Hepatocyte (in vitro differentiated cells): ENCODE data around the gene RAB11FIP3. TPM values are rescaled to one million over a fixed set of nuclear protein-coding genes. Genes with fewer than 3 reads are reported as not detected.

Experiments used
- DNase-seq: peaks from one replicate; pipeline ENCODE4 v3.0.0-alpha.2; 2016; ENCODE audit warnings: low spot score
- H2AFZ ChIP-seq: fragments of 200-600 bp; sonication (generic); 2 replicates; pipeline ENCODE4 v1.6.0; 2016; ENCODE audit warnings: antibody characterized with exemption, mild to moderate bottlenecking
- H3K27ac ChIP-seq: fragments of 200-600 bp; sonication (generic); 2 replicates; pipeline ENCODE4 v1.5.1; 2016; ENCODE audit warnings: mild to moderate bottlenecking
- H3K27me3 ChIP-seq: fragments of 200-600 bp; sonication (generic); 2 replicates; pipeline ENCODE4 v1.6.1; 2016
- H3K36me3 ChIP-seq: fragments of 200-600 bp; sonication (generic); replicated peaks from 2 replicates; pipeline ENCODE4 v1.5.1; 2016; ENCODE audit warnings: low read depth; ENCODE audit not compliant: insufficient read depth
- H3K4me1 ChIP-seq: fragments of 200-600 bp; sonication (generic); 2 replicates; pipeline ENCODE4 v1.5.1; 2016; ENCODE audit warnings: mild to moderate bottlenecking, moderate library complexity; ENCODE audit not compliant: insufficient read depth
- H3K4me2 ChIP-seq: fragments of 200-600 bp; sonication (generic); 2 replicates; pipeline ENCODE4 v1.6.0; 2016
- H3K4me3 ChIP-seq: fragments of 200-600 bp; sonication (generic); 2 replicates; pipeline ENCODE4 v1.5.1; 2016; ENCODE audit warnings: mild to moderate bottlenecking
- H3K79me2 ChIP-seq: fragments of 200-600 bp; sonication (generic); 2 replicates; pipeline ENCODE4 v1.6.0; 2017; ENCODE audit warnings: mild to moderate bottlenecking
- H3K9me2 ChIP-seq: fragments of 200-600 bp; sonication (generic); replicated peaks from 2 replicates; pipeline ENCODE4 v1.6.0; 2017; ENCODE audit warnings: mild to moderate bottlenecking; ENCODE audit not compliant: insufficient read depth
- H3K9me3 ChIP-seq: fragments of 200-600 bp; sonication (generic); 2 replicates; pipeline ENCODE4 v1.5.1; 2016; ENCODE audit warnings: low read depth, mild to moderate bottlenecking
- H4K20me1 ChIP-seq: fragments of 200-600 bp; sonication (generic); 2 replicates; pipeline ENCODE4 v1.6.0; 2016; ENCODE audit warnings: mild to moderate bottlenecking; ENCODE audit not compliant: insufficient read depth, poor library complexity, severe bottlenecking
- EZH2 ChIP-seq: fragments of 200-600 bp; sonication (generic); IDR thresholded peaks from 2 replicates; pipeline ENCODE4 v1.6.1; 2016; ENCODE audit warnings: antibody characterized with exemption, mild to moderate bottlenecking, borderline replicate concordance
- EZH2phosphoT487 ChIP-seq: fragments of 200-600 bp; sonication (generic); IDR thresholded peaks from one replicate; pipeline ENCODE4 v1.6.1; 2018; ENCODE audit warnings: antibody characterized with exemption, mild to moderate bottlenecking, low read depth, moderate library complexity; ENCODE audit not compliant: unreplicated experiment, severe bottlenecking
- WGBS: methylation state at CpG from one replicate; pipeline ENCODE4 v1.1.6; 2016; ENCODE audit warnings: low lambda C conversion rate; ENCODE audit errors: missing lambda C conversion rate; 5-methylcytosine and 5-hydroxymethylcytosine counted together
- polyA plus RNA-seq: library from polyadenylated mRNA; unstranded; fragments of >200 nt; fragmentation: Nextera tagmentation; extraction: Ambion mirVana; gene quantifications from 2 replicates; pipeline ENCODE4 v1.2.1, GENCODE V29; 2016
- total RNA-seq: library from RNA; depleted of rRNA; stranded (reverse); fragments of >200 nt; gene quantifications from 2 replicates; pipeline ENCODE4 v1.2.3, GENCODE V29; 2014
- TF ChIP-seq, protein P1 (sequence below): fragments of 200-600 bp; sonication (generic); IDR thresholded peaks from 2 replicates; pipeline ENCODE4 v1.5.1; 2016; ENCODE audit warnings: antibody characterized with exemption, mild to moderate bottlenecking; ENCODE audit not compliant: poor library complexity

Gene RAB11FIP3
- total and polyA plus RNA-seq, 2 experiments from 2014 or later, result 47.3 to 72.8 TPM

DNA sequence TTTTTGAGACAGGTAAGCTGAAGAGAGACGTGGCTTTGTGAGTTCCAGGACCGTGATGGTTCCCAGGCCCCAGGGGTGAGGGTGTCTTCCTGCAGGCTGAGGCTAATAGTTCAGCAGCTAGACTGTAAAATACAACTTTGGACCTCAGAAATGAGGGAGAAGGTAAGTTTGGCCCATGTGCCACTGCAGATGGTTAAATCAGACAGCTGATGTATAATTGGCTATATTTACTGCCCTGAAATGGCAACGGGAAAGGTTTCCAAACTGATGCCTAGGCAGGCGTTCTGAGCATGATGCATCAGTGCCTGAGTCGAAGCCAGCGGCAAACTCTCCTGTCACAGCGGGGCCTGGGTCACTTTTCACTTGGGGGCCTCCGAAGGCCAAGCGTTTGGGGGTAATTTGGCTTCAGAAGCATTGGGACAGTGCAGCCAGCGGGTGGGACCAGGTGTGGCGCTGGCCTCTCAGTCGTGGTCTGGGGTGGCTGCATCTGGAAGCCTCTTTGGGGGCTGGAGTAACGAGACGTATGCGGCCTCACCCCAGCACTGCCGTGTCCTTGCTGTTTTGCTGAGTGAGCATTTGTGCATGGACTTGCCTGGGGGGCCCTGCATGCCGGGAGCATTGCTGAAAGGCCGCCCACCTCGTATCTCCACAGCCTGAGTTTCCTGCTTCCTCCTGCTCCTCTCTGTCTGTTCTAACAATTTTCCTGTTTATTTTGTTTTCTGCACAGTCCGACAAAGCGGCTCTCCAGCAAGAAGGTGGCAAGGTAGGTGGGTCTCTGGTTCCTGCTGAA, 70.8 kb downstream of the RAB11FIP3 start:
- Histone ChIP-seq H3K36me3 (no peaks in the 10 kb centered on the region), H3K9me2 (no peaks in the 10 kb centered on the region), H3K27ac (no peak overlapping the region), H3K4me1 (no peaks in the 10 kb centered on the region), H2AFZ (no peak overlapping the region), H3K27me3 (no peaks in the 10 kb centered on the region), H4K20me1 (no peaks in the 10 kb centered on the region), H3K4me3 (no peak overlapping the region), H3K4me2 (no peak overlapping the region), H3K79me2 (no peaks in the 10 kb centered on the region), H3K9me3 (no peaks in the 10 kb centered on the region)
- DNase-seq, result no peak
- 84% methylated on average over 21 of the region's 21 CpGs for WGBS
- TF ChIP-seq EZH2, result no peak
- TF ChIP-seq, protein P1, sequence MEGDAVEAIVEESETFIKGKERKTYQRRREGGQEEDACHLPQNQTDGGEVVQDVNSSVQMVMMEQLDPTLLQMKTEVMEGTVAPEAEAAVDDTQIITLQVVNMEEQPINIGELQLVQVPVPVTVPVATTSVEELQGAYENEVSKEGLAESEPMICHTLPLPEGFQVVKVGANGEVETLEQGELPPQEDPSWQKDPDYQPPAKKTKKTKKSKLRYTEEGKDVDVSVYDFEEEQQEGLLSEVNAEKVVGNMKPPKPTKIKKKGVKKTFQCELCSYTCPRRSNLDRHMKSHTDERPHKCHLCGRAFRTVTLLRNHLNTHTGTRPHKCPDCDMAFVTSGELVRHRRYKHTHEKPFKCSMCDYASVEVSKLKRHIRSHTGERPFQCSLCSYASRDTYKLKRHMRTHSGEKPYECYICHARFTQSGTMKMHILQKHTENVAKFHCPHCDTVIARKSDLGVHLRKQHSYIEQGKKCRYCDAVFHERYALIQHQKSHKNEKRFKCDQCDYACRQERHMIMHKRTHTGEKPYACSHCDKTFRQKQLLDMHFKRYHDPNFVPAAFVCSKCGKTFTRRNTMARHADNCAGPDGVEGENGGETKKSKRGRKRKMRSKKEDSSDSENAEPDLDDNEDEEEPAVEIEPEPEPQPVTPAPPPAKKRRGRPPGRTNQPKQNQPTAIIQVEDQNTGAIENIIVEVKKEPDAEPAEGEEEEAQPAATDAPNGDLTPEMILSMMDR, result no peak
- TF ChIP-seq EZH2phosphoT487, result no peak

DNA sequence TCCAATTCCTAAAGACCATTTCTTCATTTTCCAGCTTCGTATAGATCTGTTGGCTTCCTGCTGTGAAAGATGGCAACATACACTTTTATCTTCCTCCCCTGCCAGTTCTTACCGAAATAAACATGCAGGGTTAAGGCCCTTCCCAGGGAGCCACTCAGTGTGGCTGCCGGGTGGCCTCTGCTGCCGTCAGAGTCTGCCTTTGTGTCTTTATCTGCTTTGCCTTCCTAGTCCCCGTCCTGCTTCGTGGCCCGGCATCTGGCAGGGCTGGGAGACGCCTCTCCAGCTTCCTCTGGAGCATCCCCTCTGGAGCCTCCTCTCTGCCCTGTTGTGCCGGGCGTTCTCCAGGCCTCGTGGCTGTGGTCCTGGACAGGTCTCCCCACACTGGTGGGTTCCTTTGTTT, 71.8 kb downstream of the RAB11FIP3 start:
- H3K27ac ChIP-seq, result no peak overlapping the region
- H3K36me3 ChIP-seq, result no peaks in the 10 kb centered on the region
- H3K4me2 ChIP-seq, result no peak overlapping the region
- TF ChIP-seq, protein P1, result no peak
- no peak for TF ChIP-seq EZH2phosphoT487
- TF ChIP-seq EZH2, result no peak
- no peaks in the 10 kb centered on the region for H3K27me3 ChIP-seq
- no peaks in the 10 kb centered on the region for H4K20me1 ChIP-seq
- H3K9me2 ChIP-seq, result no peaks in the 10 kb centered on the region
- H3K4me3 ChIP-seq, result no peak overlapping the region
- peaks cover 7% of the 10 kb centered on the region for H3K4me1 ChIP-seq
- no peaks in the 10 kb centered on the region for H3K79me2 ChIP-seq
- DNase-seq, result no peak
- 81% methylated on average over 11 of the region's 11 CpGs for WGBS
- no peaks in the 10 kb centered on the region for H3K9me3 ChIP-seq
- no peak overlapping the region for H2AFZ ChIP-seq

DNA sequence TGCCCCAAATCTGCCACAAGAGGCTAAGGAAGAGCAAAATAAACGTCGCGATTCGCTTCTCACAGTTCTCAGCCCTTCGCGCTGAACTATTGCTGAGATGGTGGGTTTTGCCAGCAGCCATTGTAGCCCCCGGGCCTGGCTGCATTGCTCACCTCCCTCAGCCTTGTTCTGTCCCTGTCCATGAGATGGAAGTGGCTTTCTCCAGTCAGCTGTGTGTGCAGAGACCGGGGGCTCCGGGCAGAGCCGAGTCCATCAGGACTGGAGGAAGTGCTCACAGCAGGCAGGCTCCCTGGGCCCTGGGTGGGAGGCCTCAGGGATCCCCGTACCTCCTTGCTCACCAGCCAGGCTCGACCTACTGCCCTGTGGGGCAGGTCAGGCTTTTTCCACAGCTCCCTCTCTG, 74.5 kb downstream of the RAB11FIP3 start:
- no peaks in the 10 kb centered on the region for H3K27me3 ChIP-seq
- H2AFZ ChIP-seq, result no peak overlapping the region
- no peak overlapping the region for H3K27ac ChIP-seq
- H3K4me2 ChIP-seq, result no peak overlapping the region
- H3K9me2 ChIP-seq, result no peaks in the 10 kb centered on the region
- no peak for DNase-seq
- no peak overlapping the region for H3K4me3 ChIP-seq
- WGBS, result 90% methylated on average over 12 of the region's 12 CpGs
- H3K36me3 ChIP-seq, result no peaks in the 10 kb centered on the region
- peaks cover 11% of the 10 kb centered on the region for H3K4me1 ChIP-seq
- TF ChIP-seq, protein P1, result no peak
- no peak for TF ChIP-seq EZH2
- no peak for TF ChIP-seq EZH2phosphoT487
- no peaks in the 10 kb centered on the region for H3K9me3 ChIP-seq
- H3K79me2 ChIP-seq, result peaks cover 6% of the 10 kb centered on the region
- no peaks in the 10 kb centered on the region for H4K20me1 ChIP-seq
